ENCODE results near the gene ZNF608. TPM values are rescaled to one million over a fixed set of nuclear protein-coding genes. Genes with fewer than 3 reads are reported as not detected.
A peak's percentile ranks its signal among the peaks of the same experiment; 100 is the strongest.

ZNF608 gene
- total and polyA plus RNA-seq, 2 experiments from 2014 or later = 20.5 to 42.4 TPM

- TF ChIP-seq CTCF (conservative IDR thresholded peaks at IDR 0.05; ENCODE audit: low read depth in 2 of 2) (no peak), NANOG (IDR thresholded peaks at IDR 0.05; ENCODE audit: borderline replicate concordance) (no peak), EZH2phosphoT487 (IDR thresholded peaks at IDR 0.05; ENCODE audit: unreplicated experiment) (no peak), ZNF331 (CRISPR knock-in tag; IDR thresholded peaks at IDR 0.05; ENCODE audit: low read depth) (no peak)
Measured at GRCh38 chr5:124732428-124733328, 13.8 kb downstream of the ZNF608 start (continued).

GRCh38 chr5:124730381-124730780 is 16.1 kb downstream of the ZNF608 start:
- H3K27ac Mint-ChIP-seq = peak overlapping the region; percentile 58
- Histone ChIP-seq H3K4me1 (ENCODE audit: insufficient read depth) (peaks cover 45% of the 10 kb centered on the region), H3K27me3 (ENCODE audit: insufficient read depth) (no peaks in the 10 kb centered on the region), H3K9me2 (ENCODE audit: insufficient read depth) (peaks cover 13% of the 10 kb centered on the region), H3K27ac (ENCODE audit: low read depth) (no peak overlapping the region), H4K20me1 (replicated peaks; ENCODE audit: insufficient read depth) (no peaks in the 10 kb centered on the region; the same call in 1 of the 2 replicates), H3K4me3 (no peak overlapping the region), H3F3A (replicated peaks; ENCODE audit: low read depth) (no peaks in the 10 kb centered on the region), H3K4me2 (no peak overlapping the region), H3K36me3 (ENCODE audit: insufficient read depth) (no peaks in the 10 kb centered on the region), H2AFZ (no peak overlapping the region), H3K79me2 (replicated peaks; ENCODE audit: insufficient read depth) (peaks cover 100% of the 10 kb centered on the region)
- no peak for ATAC-seq
- no peaks in the 10 kb centered on the region; the same call in 2 of the 3 replicates for H3K9me3 Mint-ChIP-seq
- H3K4me3 Mint-ChIP-seq = no peak overlapping the region
- no peaks in the 10 kb centered on the region for H3K27me3 Mint-ChIP-seq (ENCODE audit: insufficient read depth, low read depth, poor library complexity)
- H3K4me1 Mint-ChIP-seq = peaks cover 75% of the 10 kb centered on the region
- DNase-seq (ENCODE audit: low spot score) = no peak
- peaks cover 11% of the 10 kb centered on the region for H3K36me3 Mint-ChIP-seq (ENCODE audit: low read depth)
- TF ChIP-seq REST (IDR thresholded peaks at IDR 0.05; ENCODE audit: unreplicated experiment) = no peak
- no peak for TF ChIP-seq ETS1 (IDR thresholded peaks at IDR 0.05)
- TF ChIP-seq JUNB (IDR thresholded peaks at IDR 0.05; ENCODE audit: unreplicated experiment) = no peak
- no peak for TF ChIP-seq ZNF462 (CRISPR knock-in tag; IDR thresholded peaks at IDR 0.05)
- no peak for TF ChIP-seq CTCF (conservative IDR thresholded peaks at IDR 0.05; ENCODE audit: low read depth in 2 of 2)

All from GM23338 (cell line).